Measurements from ENCODE around the gene TOMM34.

Gene TOMM34

DNA sequence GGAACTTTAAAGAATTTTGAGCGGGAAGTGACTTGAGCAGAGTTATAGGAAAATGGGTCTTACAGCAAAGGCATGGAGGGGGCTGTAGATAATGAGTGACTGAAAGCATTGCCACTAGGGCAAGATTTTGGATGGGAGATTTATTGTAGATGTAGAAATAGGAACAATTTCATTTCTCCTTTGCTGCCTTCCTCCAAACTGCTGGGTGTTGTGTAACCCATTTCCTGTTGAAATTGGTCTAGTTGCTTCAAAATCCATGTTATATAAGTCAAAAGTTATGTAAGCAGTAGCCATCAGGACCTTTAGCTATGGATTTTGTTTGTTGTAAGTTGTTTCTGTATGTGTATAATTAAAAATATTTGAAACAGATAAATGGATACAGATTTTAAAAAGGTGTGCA is 63.6 kb downstream of the TOMM34 start:
- no peak for DNase-seq (ENCODE audit: low read depth in 1 of 2, low spot score in 1 of 2)

DNA sequence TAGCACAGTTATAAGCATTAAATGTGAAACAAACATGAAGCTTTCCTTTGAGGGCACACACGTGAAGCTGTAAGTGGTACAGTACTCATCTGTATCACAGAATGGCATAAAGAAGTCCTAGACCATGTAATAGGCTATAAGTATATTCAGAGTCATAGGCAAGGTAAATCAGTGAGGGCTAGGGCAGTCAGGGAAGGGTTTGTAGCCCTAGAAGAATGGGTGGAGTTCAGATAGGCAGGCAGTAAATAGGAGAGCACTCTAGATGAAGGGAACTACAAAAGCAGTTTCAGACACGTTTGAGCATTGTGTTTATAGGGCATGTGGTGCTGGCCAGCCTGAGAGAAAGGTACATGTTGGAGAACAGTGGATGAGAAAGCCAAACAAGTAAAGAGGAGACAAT is 65.2 kb downstream of the TOMM34 start:
- no peak for DNase-seq (ENCODE audit: low read depth in 1 of 2, low spot score in 1 of 2)
